ENCODE measurements around the gene POU3F2.

POU3F2 gene

DNA sequence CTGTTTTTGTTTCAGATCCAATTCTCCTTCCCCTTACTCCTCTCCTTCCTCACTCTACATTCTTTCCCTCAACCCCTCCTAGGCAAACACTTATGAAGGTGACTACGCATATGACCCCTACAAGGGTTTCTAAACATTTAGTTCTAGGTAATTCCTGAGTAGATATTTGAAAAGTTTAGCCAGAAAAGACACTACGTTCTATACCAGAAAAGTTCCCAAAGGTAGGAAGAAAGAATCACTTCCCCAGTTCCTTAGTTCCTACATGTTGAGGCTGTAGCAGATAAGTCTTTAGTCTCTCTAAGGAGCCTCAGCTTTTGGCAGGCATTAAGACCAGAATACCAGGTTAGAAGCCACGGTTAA lies 11.6 kb downstream of the POU3F2 start:
- Histone ChIP-seq H3F3A (ENCODE audit: low read depth) (no peaks in the 10 kb centered on the region), H3K9me3 (ENCODE audit: insufficient read depth, low read depth, low read length) (no peaks in the 10 kb centered on the region), H3K27me3 (ENCODE audit: insufficient read depth, low read length, poor library complexity, severe bottlenecking) (no peaks in the 10 kb centered on the region), H4K20me1 (ENCODE audit: insufficient read depth, low read length, poor library complexity, severe bottlenecking) (no peaks in the 10 kb centered on the region), H3K9me2 (replicated peaks; ENCODE audit: low read depth, low read length) (no peaks in the 10 kb centered on the region), H3K4me2 (ENCODE audit: low read depth, low read length, poor library complexity, severe bottlenecking) (peak overlapping the region; percentile 54), H3K4me1 (ENCODE audit: insufficient read depth, low read length, poor library complexity, severe bottlenecking) (no peaks in the 10 kb centered on the region), H2AFZ (ENCODE audit: low read length) (peak overlapping the region; percentile 74), H3K79me2 (ENCODE audit: insufficient read depth, low read length) (no peaks in the 10 kb centered on the region), H3K9ac (ENCODE audit: low read depth, low read length, poor library complexity, severe bottlenecking) (no peak overlapping the region), H3K4me3 (ENCODE audit: low read length, poor library complexity, severe bottlenecking) (no peak overlapping the region), H3K36me3 (ENCODE audit: insufficient read depth, low read length) (no peaks in the 10 kb centered on the region)
- TF ChIP-seq, protein P1, sequence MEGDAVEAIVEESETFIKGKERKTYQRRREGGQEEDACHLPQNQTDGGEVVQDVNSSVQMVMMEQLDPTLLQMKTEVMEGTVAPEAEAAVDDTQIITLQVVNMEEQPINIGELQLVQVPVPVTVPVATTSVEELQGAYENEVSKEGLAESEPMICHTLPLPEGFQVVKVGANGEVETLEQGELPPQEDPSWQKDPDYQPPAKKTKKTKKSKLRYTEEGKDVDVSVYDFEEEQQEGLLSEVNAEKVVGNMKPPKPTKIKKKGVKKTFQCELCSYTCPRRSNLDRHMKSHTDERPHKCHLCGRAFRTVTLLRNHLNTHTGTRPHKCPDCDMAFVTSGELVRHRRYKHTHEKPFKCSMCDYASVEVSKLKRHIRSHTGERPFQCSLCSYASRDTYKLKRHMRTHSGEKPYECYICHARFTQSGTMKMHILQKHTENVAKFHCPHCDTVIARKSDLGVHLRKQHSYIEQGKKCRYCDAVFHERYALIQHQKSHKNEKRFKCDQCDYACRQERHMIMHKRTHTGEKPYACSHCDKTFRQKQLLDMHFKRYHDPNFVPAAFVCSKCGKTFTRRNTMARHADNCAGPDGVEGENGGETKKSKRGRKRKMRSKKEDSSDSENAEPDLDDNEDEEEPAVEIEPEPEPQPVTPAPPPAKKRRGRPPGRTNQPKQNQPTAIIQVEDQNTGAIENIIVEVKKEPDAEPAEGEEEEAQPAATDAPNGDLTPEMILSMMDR (conservative IDR thresholded peaks at IDR 0.05; ENCODE audit: low read length), result 0 out of 2 replicates have a peak, but pooled peaks have one; percentile 19
- no peak for TF ChIP-seq EZH2phosphoT487 (IDR thresholded peaks at IDR 0.05; ENCODE audit: borderline replicate concordance)

DNA sequence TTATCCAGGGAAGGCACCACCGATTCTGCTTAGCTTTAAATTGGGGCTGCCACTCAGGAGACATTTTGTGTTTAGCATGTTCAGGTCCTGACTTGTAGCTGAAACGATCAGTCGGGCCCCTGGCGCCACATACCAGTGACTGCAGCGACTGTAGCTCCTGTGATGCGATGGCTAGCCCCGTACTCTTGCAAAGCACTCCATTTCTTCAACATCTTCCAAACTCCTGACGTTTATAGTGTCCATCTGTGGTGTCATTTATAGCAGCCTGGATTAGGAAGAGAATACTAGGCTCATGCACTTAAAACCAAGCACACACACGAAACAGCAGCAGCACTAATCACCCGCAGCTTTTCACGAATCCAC lies 13.0 kb downstream of the POU3F2 start:
- Histone ChIP-seq H3K79me2 (ENCODE audit: insufficient read depth, low read length) (no peaks in the 10 kb centered on the region), H3K4me2 (ENCODE audit: low read depth, low read length, poor library complexity, severe bottlenecking) (no peak overlapping the region), H2AFZ (ENCODE audit: low read length) (no peak overlapping the region), H3K4me1 (ENCODE audit: insufficient read depth, low read length, poor library complexity, severe bottlenecking) (no peaks in the 10 kb centered on the region), H3K4me3 (ENCODE audit: low read length, poor library complexity, severe bottlenecking) (no peak overlapping the region), H3F3A (ENCODE audit: low read depth) (no peaks in the 10 kb centered on the region), H4K20me1 (ENCODE audit: insufficient read depth, low read length, poor library complexity, severe bottlenecking) (no peaks in the 10 kb centered on the region), H3K36me3 (ENCODE audit: insufficient read depth, low read length) (no peaks in the 10 kb centered on the region), H3K9ac (ENCODE audit: low read depth, low read length, poor library complexity, severe bottlenecking) (no peak overlapping the region), H3K27me3 (ENCODE audit: insufficient read depth, low read length, poor library complexity, severe bottlenecking) (no peaks in the 10 kb centered on the region), H3K9me3 (ENCODE audit: insufficient read depth, low read depth, low read length) (no peaks in the 10 kb centered on the region), H3K9me2 (replicated peaks; ENCODE audit: low read depth, low read length) (no peaks in the 10 kb centered on the region)
- TF ChIP-seq, protein P1 (conservative IDR thresholded peaks at IDR 0.05; ENCODE audit: low read length), result no peak
- TF ChIP-seq EZH2phosphoT487 (IDR thresholded peaks at IDR 0.05; ENCODE audit: borderline replicate concordance), result no peak

GRCh38 chr6:98847779-98848538 lies 13.6 kb downstream of the POU3F2 start:
- no peak overlapping the region for H3K4me2 ChIP-seq (ENCODE audit: low read depth, low read length, poor library complexity, severe bottlenecking)
- H2AFZ ChIP-seq (ENCODE audit: low read length), result no peak overlapping the region
- no peak overlapping the region for H3K9ac ChIP-seq (ENCODE audit: low read depth, low read length, poor library complexity, severe bottlenecking)
- no peaks in the 10 kb centered on the region for H3K27me3 ChIP-seq (ENCODE audit: insufficient read depth, low read length, poor library complexity, severe bottlenecking)
- H3K4me3 ChIP-seq (ENCODE audit: low read length, poor library complexity, severe bottlenecking), result no peak overlapping the region
- H3K79me2 ChIP-seq (ENCODE audit: insufficient read depth, low read length), result no peaks in the 10 kb centered on the region
- TF ChIP-seq, protein P1 (conservative IDR thresholded peaks at IDR 0.05; ENCODE audit: low read length), result no peak
- no peak for TF ChIP-seq EZH2phosphoT487 (IDR thresholded peaks at IDR 0.05; ENCODE audit: borderline replicate concordance)
- H3K36me3 ChIP-seq (ENCODE audit: insufficient read depth, low read length), result no peaks in the 10 kb centered on the region
- H3F3A ChIP-seq (ENCODE audit: low read depth), result no peaks in the 10 kb centered on the region
- H4K20me1 ChIP-seq (ENCODE audit: insufficient read depth, low read length, poor library complexity, severe bottlenecking), result no peaks in the 10 kb centered on the region
- no peaks in the 10 kb centered on the region for H3K9me3 ChIP-seq (ENCODE audit: insufficient read depth, low read depth, low read length)
- H3K9me2 ChIP-seq (replicated peaks; ENCODE audit: low read depth, low read length), result no peaks in the 10 kb centered on the region
- H3K4me1 ChIP-seq (ENCODE audit: insufficient read depth, low read length, poor library complexity, severe bottlenecking), result no peaks in the 10 kb centered on the region

Data from Loucy (cell line).